Common myeloid progenitor, CD34-positive (primary cell): ENCODE measurements around the gene THOP1.
"Not testable (repeated sequence)": the region's sequence is repeated elsewhere in the genome, so short reads cannot be mapped to it uniquely, and the experiment has no call there.

Source experiments
- CTCF ChIA-PET: fragments of 350-600 bp; sonication (Branson Sonifier 250); formaldehyde crosslinking; loops from one replicate; lab custom pipeline; 2021; ENCODE audit warnings: antibody characterized with exemption; lab: Charles Lee
- POLR2A ChIA-PET: fragments of 350-600 bp; sonication (Branson Sonifier 250); formaldehyde crosslinking; loops from one replicate; lab custom pipeline; 2021; ENCODE audit warnings: antibody characterized with exemption; lab: Charles Lee
- DNase-seq, 3 donors: peaks; one replicate each; pipeline versions ENCODE4 v3.0.0 to v3.0.0-alpha.2; 2013
- H3K27ac ChIP-seq, 2 experiments: 1 replicate in 1 of 2; 2 replicates in 1 of 2; pipeline ENCODE4 v1.7.0; 2013; ENCODE audit warnings: inconsistent platforms in 2 of 2, low read length in 2 of 2, mild to moderate bottlenecking in 2 of 2, low read depth in 1 of 2, moderate library complexity in 1 of 2; ENCODE audit not compliant: severe bottlenecking in 2 of 2, insufficient read depth in 1 of 2, poor library complexity in 1 of 2
- H3K27me3 ChIP-seq, 5 experiments: replicated peaks in 2 of 5; 1 replicate in 3 of 5; 2 replicates in 2 of 5; pipeline versions ENCODE4 v1.6.1 to v1.7.0; 2013; ENCODE audit warnings: low read length in 4 of 5, mild to moderate bottlenecking in 2 of 5, moderate library complexity in 2 of 5, inconsistent platforms in 1 of 5; ENCODE audit not compliant: insufficient read depth in 5 of 5, control insufficient read depth in 4 of 5
- H3K36me3 ChIP-seq, 4 experiments: 1 replicate in 2 of 4; 2 replicates in 2 of 4; pipeline versions ENCODE4 v1.6.1 to v1.7.0; 2013; ENCODE audit warnings: low read length in 3 of 4, control low read depth in 1 of 4, mild to moderate bottlenecking in 1 of 4; ENCODE audit not compliant: control insufficient read depth in 4 of 4, insufficient read depth in 4 of 4
- H3K4me1 ChIP-seq, 4 experiments: 1 replicate in 3 of 4; 2 replicates in 1 of 4; pipeline versions ENCODE4 v1.6.1 to v1.7.1; 2013; ENCODE audit warnings: low read length in 3 of 4, mild to moderate bottlenecking in 3 of 4, control low read depth in 1 of 4, inconsistent platforms in 1 of 4, moderate library complexity in 1 of 4; ENCODE audit not compliant: control insufficient read depth in 4 of 4, insufficient read depth in 4 of 4; ENCODE audit errors: control extremely low read depth in 1 of 4
- H3K4me3 ChIP-seq, 7 experiments: 1 replicate in 4 of 7; 2 replicates in 3 of 7; pipeline versions ENCODE4 v1.5.1 to v1.7.0; 2013; ENCODE audit warnings: mild to moderate bottlenecking in 7 of 7, low read length in 6 of 7, moderate library complexity in 6 of 7, inconsistent platforms in 2 of 7, low read depth in 2 of 7, control low read depth in 1 of 7; ENCODE audit not compliant: insufficient read depth in 4 of 7, control insufficient read depth in 1 of 7; ENCODE audit errors: extremely low read depth in 1 of 7
- H3K9me3 ChIP-seq, 5 experiments: 1 replicate in 4 of 5; 2 replicates in 1 of 5; pipeline versions ENCODE4 v1.6.1 to v1.7.1; 2013; ENCODE audit warnings: low read length in 4 of 5, mild to moderate bottlenecking in 2 of 5, inconsistent platforms in 1 of 5, low read depth in 1 of 5, moderate library complexity in 1 of 5; ENCODE audit not compliant: control insufficient read depth in 4 of 5, insufficient read depth in 2 of 5; ENCODE audit errors: control extremely low read depth in 1 of 5
- WGBS: methylation state at CpG from one replicate; pipeline ENCODE4 v1.1.5; 2013; ENCODE audit not compliant: insufficient coverage; 5-methylcytosine and 5-hydroxymethylcytosine counted together

The THOP1 gene

GRCh38 chr19:2790557-2791271 is 5.4 kb downstream of the THOP1 start:
- no peak for DNase-seq
- Histone ChIP-seq H3K4me3 (no peak overlapping the region), H3K27me3 (no peaks in the 10 kb centered on the region), H3K9me3 (no peaks in the 10 kb centered on the region), H3K36me3 (peaks cover 0 to 60% (median 33%) of the 10 kb centered on the region in 4 experiments), H3K27ac (no peak overlapping the region), H3K4me1 (peaks cover 5 to 9% (median 6%) of the 10 kb centered on the region in 4 experiments)
- 96% methylated on average over 20 of the region's 32 CpGs for WGBS
- CTCF ChIA-PET = interaction anchor here (0.9 kb wide), 1 partner anchor 28 kb away, joined by 3 read pairs; no protein-coding TSS in a partner anchor
- POLR2A ChIA-PET = no interaction called here

- Histone ChIP-seq H3K4me3 (no peak overlapping the region), H3K36me3 (peaks cover 0 to 67% (median 38%) of the 10 kb centered on the region in 4 experiments), H3K4me1 (peaks cover 0 to 1% (median under 1%) of the 10 kb centered on the region in 4 experiments), H3K27me3 (no peaks in the 10 kb centered on the region), H3K27ac (no peak overlapping the region), H3K9me3 (no peaks in the 10 kb centered on the region)
- CTCF ChIA-PET = interaction anchor here (0.9 kb wide), 1 partner anchor 29 kb away, joined by 3 read pairs; no protein-coding TSS in a partner anchor
- POLR2A ChIA-PET = no interaction called here
- DNase-seq = no peak
- 96% methylated on average over 15 of the region's 16 CpGs for WGBS
These were observed 6.1 kb downstream of the THOP1 start for GRCh38 chr19:2791440-2791839.

GRCh38 chr19:2791876-2792275 is 6.6 kb downstream of the THOP1 start:
- no peak overlapping the region for H3K27ac ChIP-seq
- POLR2A ChIA-PET = no interaction called here
- no peaks in the 10 kb centered on the region for H3K27me3 ChIP-seq
- no peak for DNase-seq
- peaks cover 0 to 72% (median 42%) of the 10 kb centered on the region in 4 experiments for H3K36me3 ChIP-seq
- no peak overlapping the region for H3K4me3 ChIP-seq
- 96% methylated on average over 16 of the region's 16 CpGs for WGBS
- H3K9me3 ChIP-seq = no peaks in the 10 kb centered on the region
- H3K4me1 ChIP-seq = no peaks in the 10 kb centered on the region
- CTCF ChIA-PET = interaction anchor here (0.9 kb wide), 1 partner anchor 29 kb away, joined by 3 read pairs; no protein-coding TSS in a partner anchor

GRCh38 chr19:2792666-2793065 is 7.4 kb downstream of the THOP1 start:
- H3K4me3 ChIP-seq, POLR2A ChIA-PET, H3K27me3 ChIP-seq, H3K9me3 ChIP-seq, H3K27ac ChIP-seq, DNase-seq, CTCF ChIA-PET, H3K4me1 ChIP-seq: not testable (repeated sequence)
- WGBS = over 99% methylated on average over 8 of the region's 10 CpGs
- peaks cover 0 to 79% (median 46%) of the 10 kb centered on the region in 4 experiments for H3K36me3 ChIP-seq

GRCh38 chr19:2793126-2793525 is 7.8 kb downstream of the THOP1 start:
- ChIA-PET CTCF (no interaction called here), POLR2A (interaction anchor here (0.6 kb wide), 1 partner anchor 15 kb away, joined by 3 read pairs; no protein-coding TSS in a partner anchor)
- no peak overlapping the region for H3K27ac ChIP-seq
- H3K36me3 ChIP-seq = peaks cover 0 to 78% (median 45%) of the 10 kb centered on the region in 4 experiments
- no peak for DNase-seq
- no peak overlapping the region for H3K4me3 ChIP-seq
- H3K4me1 ChIP-seq = no peaks in the 10 kb centered on the region
- H3K27me3 ChIP-seq = no peaks in the 10 kb centered on the region
- WGBS = 98% methylated on average over 6 of the region's 7 CpGs
- no peaks in the 10 kb centered on the region for H3K9me3 ChIP-seq

GRCh38 chr19:2793577-2793976 is 8.3 kb downstream of the THOP1 start:
- DNase-seq = no peak
- Histone ChIP-seq H3K9me3 (no peaks in the 10 kb centered on the region), H3K4me1 (no peaks in the 10 kb centered on the region), H3K27me3 (no peaks in the 10 kb centered on the region), H3K27ac (no peak overlapping the region), H3K4me3 (no peak overlapping the region), H3K36me3 (peaks cover 0 to 79% (median 50%) of the 10 kb centered on the region in 4 experiments)
- 96% methylated on average over 12 of the region's 12 CpGs for WGBS
- POLR2A ChIA-PET = interaction anchor here (0.6 kb wide), 1 partner anchor 16 kb away, joined by 3 read pairs; no protein-coding TSS in a partner anchor
- CTCF ChIA-PET = no interaction called here
